Activated CD8-positive, alpha-beta T cell treated with anti-CD3 and anti-CD28 coated beads for 36 hours (primary cell): ENCODE measurements around the gene PXYLP1. TPM values are rescaled to one million over a fixed set of nuclear protein-coding genes. Genes with fewer than 3 reads are reported as not detected.

Experiments
- ATAC-seq: fragments of 200-7000 bp; cut with Tn5 transposase; one replicate; pipeline ENCODE4 v1.10.0; 2021; ENCODE audit warnings: mild to moderate bottlenecking, moderate library complexity
- CTCF ChIA-PET: fragments of 350-600 bp; sonication (Branson Sonifier 250); formaldehyde crosslinking; loops from one replicate; lab custom pipeline; 2021; ENCODE audit warnings: antibody characterized with exemption; lab: Charles Lee
- POLR2A ChIA-PET: fragments of 350-600 bp; sonication (Branson Sonifier 250); formaldehyde crosslinking; loops from one replicate; lab custom pipeline; 2021; ENCODE audit warnings: antibody characterized with exemption; lab: Charles Lee
- DNase-seq: peaks from one replicate; pipeline ENCODE4 v3.0.0-alpha.2; 2020
- H3K27ac Mint-ChIP-seq: one replicate; pipeline ENCODE4 v1.8.0; 2021; ENCODE audit warnings: mild to moderate bottlenecking, mixed read lengths
- H3K27me3 Mint-ChIP-seq: one replicate; pipeline ENCODE4 v1.8.0; 2021; ENCODE audit warnings: mixed read lengths
- H3K36me3 Mint-ChIP-seq: one replicate; pipeline ENCODE4 v1.8.0; 2021; ENCODE audit warnings: low read depth, mixed read lengths
- H3K4me1 Mint-ChIP-seq: one replicate; pipeline ENCODE4 v1.8.0; 2021; ENCODE audit warnings: low read depth, mixed read lengths
- H3K4me3 Mint-ChIP-seq: one replicate; pipeline ENCODE4 v1.8.0; 2021; ENCODE audit warnings: mild to moderate bottlenecking, moderate library complexity, mixed read lengths
- H3K9me3 Mint-ChIP-seq: one replicate; pipeline ENCODE4 v1.8.0; 2021; ENCODE audit warnings: mixed read lengths
- CTCF ChIP-seq: fragments of 200-600 bp; IDR thresholded peaks from one replicate; pipeline ENCODE4 v1.8.0; 2022; ENCODE audit warnings: antibody characterized with exemption, mild to moderate bottlenecking
- intact Hi-C: fragments of 100-400 bp; cut with micrococcal nuclease; formaldehyde crosslinking; loops from one replicate; pipeline ENCODE4 v1.10.0; 2022
- total RNA-seq, 2 experiments: library from RNA; stranded (reverse); gene quantifications; one replicate each; pipeline ENCODE4 v1.2.3, GENCODE V29; 2021

Gene PXYLP1
- total RNA-seq, 2 experiments from 2014 or later: 14.9 to 17.2 TPM

GRCh38 chr3:141288336-141288990, 56.8 kb downstream of the PXYLP1 start:
- peaks cover 10% of the 10 kb centered on the region for H3K36me3 Mint-ChIP-seq
- intact Hi-C loops: no loop called here
- peaks cover 1% of the 10 kb centered on the region for H3K4me1 Mint-ChIP-seq
- DNase-seq (no peak), ATAC-seq (no peak)
- CTCF ChIA-PET: interaction anchor here (10.9 kb wide), 1 partner anchor 16 kb away, joined by 77 read pairs; no protein-coding TSS in a partner anchor
- H3K27ac Mint-ChIP-seq: no peak overlapping the region
- no peak for TF ChIP-seq CTCF
- H3K27me3 Mint-ChIP-seq: no peaks in the 10 kb centered on the region
- no peaks in the 10 kb centered on the region for H3K9me3 Mint-ChIP-seq
- H3K4me3 Mint-ChIP-seq: no peak overlapping the region
- POLR2A ChIA-PET: no interaction called here

GRCh38 chr3:141289228-141289772, 57.7 kb downstream of the PXYLP1 start:
- Mint-ChIP-seq H3K9me3 (no peaks in the 10 kb centered on the region), H3K36me3 (peaks cover 10% of the 10 kb centered on the region), H3K27ac (no peak overlapping the region), H3K4me3 (no peak overlapping the region), H3K27me3 (no peaks in the 10 kb centered on the region), H3K4me1 (peaks cover 8% of the 10 kb centered on the region)
- TF ChIP-seq CTCF: no peak
- no peak for DNase-seq
- CTCF ChIA-PET: interaction anchor here (10.9 kb wide), 1 partner anchor 15 kb away, joined by 77 read pairs; no protein-coding TSS in a partner anchor
- intact Hi-C loops: no loop called here
- POLR2A ChIA-PET: interaction anchor here (0.6 kb wide), 2 partner anchors 17 to 323 kb away, joined by 3 to 6 read pairs; no protein-coding TSS in a partner anchor
- no peak for ATAC-seq

- TF ChIP-seq CTCF: no peak
- ChIA-PET CTCF (interaction anchor here (1.0 to 10.9 kb wide), 4 partner anchors 8 to 163 kb away, joined by 3 to 77 read pairs (median 4); no protein-coding TSS in a partner anchor), POLR2A (no interaction called here)
- Mint-ChIP-seq H3K27ac (no peak overlapping the region), H3K9me3 (no peaks in the 10 kb centered on the region), H3K4me1 (peaks cover 15% of the 10 kb centered on the region), H3K36me3 (peaks cover 12% of the 10 kb centered on the region), H3K4me3 (no peak overlapping the region), H3K27me3 (no peaks in the 10 kb centered on the region)
- intact Hi-C loops: no loop called here
- ATAC-seq (no peak), DNase-seq (no peak)
Observed at GRCh38 chr3:141291559-141292355, 60.1 kb downstream of the PXYLP1 start.

- Mint-ChIP-seq H3K4me1 (peaks cover 15% of the 10 kb centered on the region), H3K27me3 (no peaks in the 10 kb centered on the region), H3K27ac (peak overlapping the region; percentile 0), H3K36me3 (peaks cover 12% of the 10 kb centered on the region), H3K4me3 (no peak overlapping the region), H3K9me3 (peaks cover 3% of the 10 kb centered on the region)
- no peak for TF ChIP-seq CTCF
- no peak for ATAC-seq
- CTCF ChIA-PET: interaction anchor here (1.0 to 10.9 kb wide), 4 partner anchors 9 to 163 kb away, joined by 3 to 77 read pairs (median 4); no protein-coding TSS in a partner anchor
- no peak for DNase-seq
- intact Hi-C loops: no loop called here
- POLR2A ChIA-PET: interaction anchor here (0.6 kb wide), 1 partner anchor 17 kb away, joined by 3 read pairs; no protein-coding TSS in a partner anchor
Observed at GRCh38 chr3:141292356-141293058, 60.9 kb downstream of the PXYLP1 start.
